HepG2 (cell line): ENCODE results near the gene ZNF562. TPM values are rescaled to one million over a fixed set of nuclear protein-coding genes. Genes with fewer than 3 reads are reported as not detected.

ENCODE experiments used
- ARNT2 ChIP-seq: sonication (generic); formaldehyde crosslinking; IDR thresholded peaks from 2 replicates; pipeline ENCODE4 v1.8.0; 2022; ENCODE audit warnings: mild to moderate bottlenecking, low read depth, missing genetic modification reagents, moderate library complexity
- ATAD3A ChIP-seq: sonication (generic); formaldehyde crosslinking; IDR thresholded peaks from 2 replicates; pipeline ENCODE4 v1.4.0; 2020; ENCODE audit warnings: missing genetic modification reagents
- CBX2 ChIP-seq, 2 experiments: fragments of 200-600 bp in 1 of 2; sonication (generic); formaldehyde crosslinking in 1 of 2; IDR thresholded peaks; 2 replicates each; pipeline versions ENCODE4 v1.7.0 to v1.8.1; 2018 to 2022; ENCODE audit warnings: low read depth in 2 of 2, low read length in 1 of 2, mild to moderate bottlenecking in 1 of 2, missing genetic modification reagents in 1 of 2
- GATAD2A ChIP-seq: IDR thresholded peaks from 2 replicates; pipeline ENCODE4 v1.6.1; 2016
- GTF2F1 ChIP-seq: fragments of 150-350 bp; IDR thresholded peaks from 2 replicates; pipeline ENCODE4 v1.6.1; 2014; ENCODE audit warnings: low read length
- HIVEP1 ChIP-seq: sonication (generic); formaldehyde crosslinking; IDR thresholded peaks from 2 replicates; pipeline ENCODE4 v1.4.0; 2020; ENCODE audit warnings: mild to moderate bottlenecking, missing genetic modification reagents
- HMGA1 ChIP-seq: sonication (generic); formaldehyde crosslinking; conservative IDR thresholded peaks from 2 replicates; pipeline ENCODE4 v1.4.0; 2020; ENCODE audit warnings: missing genetic modification reagents
- MBD4 ChIP-seq: IDR thresholded peaks from 2 replicates; pipeline ENCODE4 v1.6.1; 2012; ENCODE audit warnings: low read length, inconsistent platforms, borderline replicate concordance
- RARA ChIP-seq: IDR thresholded peaks from 2 replicates; pipeline ENCODE4 v1.6.1; 2016; ENCODE audit warnings: missing genetic modification reagents, missing compliant biosample characterization
- RBM22 ChIP-seq: fragments of 200-400 bp; formaldehyde crosslinking; optimal IDR thresholded peaks from 2 replicates; pipeline ENCODE3; 2017; ENCODE audit warnings: mild to moderate bottlenecking, low read length, moderate library complexity
- RBM39 ChIP-seq: fragments of 200-400 bp; formaldehyde crosslinking; IDR thresholded peaks from one replicate; pipeline ENCODE4 v1.6.1; 2018; ENCODE audit warnings: antibody characterized with exemption, mild to moderate bottlenecking, low read depth, low read length; ENCODE audit not compliant: poor library complexity, severe bottlenecking
- SMAD1 ChIP-seq: sonication (generic); formaldehyde crosslinking; IDR thresholded peaks from 2 replicates; pipeline ENCODE4 v1.4.0; 2020; ENCODE audit warnings: missing genetic modification reagents, low read depth, mild to moderate bottlenecking, borderline replicate concordance
- ZFP62 ChIP-seq: sonication (generic); formaldehyde crosslinking; IDR thresholded peaks from 2 replicates; pipeline ENCODE4 v1.4.0; 2020; ENCODE audit warnings: missing genetic modification reagents
- ZNF10 ChIP-seq: sonication (generic); formaldehyde crosslinking; IDR thresholded peaks from 2 replicates; pipeline ENCODE4 v1.4.0; 2020; ENCODE audit warnings: mild to moderate bottlenecking, low read depth, missing genetic modification reagents, borderline replicate concordance
- ZNF510 ChIP-seq: sonication (generic); formaldehyde crosslinking; IDR thresholded peaks from 2 replicates; pipeline ENCODE4 v1.4.0; 2020; ENCODE audit warnings: low read depth, mild to moderate bottlenecking, missing genetic modification reagents
- ZNF567 ChIP-seq: sonication (generic); formaldehyde crosslinking; IDR thresholded peaks from 2 replicates; pipeline ENCODE4 v1.8.1; 2023; ENCODE audit warnings: mild to moderate bottlenecking, missing genetic modification reagents, borderline replicate concordance
- ZNF775 ChIP-seq: sonication (generic); formaldehyde crosslinking; IDR thresholded peaks from 2 replicates; pipeline ENCODE4 v1.4.0; 2020; ENCODE audit warnings: missing genetic modification reagents, mild to moderate bottlenecking, moderate library complexity, borderline replicate concordance
- ZSCAN20 ChIP-seq: sonication (generic); formaldehyde crosslinking; IDR thresholded peaks from 2 replicates; pipeline ENCODE4 v1.4.0; 2020; ENCODE audit warnings: missing genetic modification reagents, mild to moderate bottlenecking, borderline replicate concordance
- polyA plus RNA-seq, 8 experiments: library from polyadenylated mRNA; depleted of rRNA in 3 of 8; stranded (reverse) in 7 of 8; unstranded in 1 of 8; fragments of >200 nt; fragmentation: Illumina TruSeq in 4 of 8; extraction: Trizol in 4 of 8; gene quantifications; 2 replicates each; pipeline versions ENCODE4 v1.2.1 to v1.2.3, GENCODE V29; 2011 to 2016; ENCODE audit warnings: low read depth in 4 of 8, missing spikeins in 1 of 8, mixed read lengths in 1 of 8; ENCODE audit not compliant: insufficient read depth in 1 of 8
- total RNA-seq, 5 experiments: library from RNA; depleted of rRNA; stranded (reverse); fragments of >200 nt; fragmentation: Illumina TruSeq; extraction: Trizol; gene quantifications; 2 replicates each; pipeline ENCODE4 v1.2.3, GENCODE V29; 2016; ENCODE audit warnings: low read depth in 1 of 5
- TF ChIP-seq, protein P1 (sequence below): sonication (generic); formaldehyde crosslinking; IDR thresholded peaks from 2 replicates; pipeline ENCODE4 v1.5.1; 2020; ENCODE audit warnings: missing genetic modification reagents, mild to moderate bottlenecking, borderline replicate concordance
- TF ChIP-seq, protein P2 (sequence below): sonication (generic); formaldehyde crosslinking; IDR thresholded peaks from 2 replicates; pipeline ENCODE4 v1.5.1; 2020; ENCODE audit warnings: missing genetic modification reagents, mild to moderate bottlenecking, borderline replicate concordance
- TF ChIP-seq, protein P3 (sequence below): sonication (generic); formaldehyde crosslinking; IDR thresholded peaks from 2 replicates; pipeline ENCODE4 v1.4.0; 2020; ENCODE audit warnings: missing genetic modification reagents
- TF ChIP-seq, protein P4 (sequence below): sonication (generic); formaldehyde crosslinking; IDR thresholded peaks from 2 replicates; pipeline ENCODE4 v1.8.0; 2022; ENCODE audit warnings: mild to moderate bottlenecking, missing genetic modification reagents, moderate library complexity
- TF ChIP-seq, protein P5 (sequence below): sonication (generic); formaldehyde crosslinking; IDR thresholded peaks from 2 replicates; pipeline ENCODE4 v1.8.1; 2023; ENCODE audit warnings: missing genetic modification reagents, mild to moderate bottlenecking, borderline replicate concordance

ZNF562 gene
- total and polyA plus RNA-seq, 2 of the 13 experiments (the other 11 are each of a cell fraction or from before 2014, with no cell fraction given): 13.1 to 32.7 TPM

DNA sequence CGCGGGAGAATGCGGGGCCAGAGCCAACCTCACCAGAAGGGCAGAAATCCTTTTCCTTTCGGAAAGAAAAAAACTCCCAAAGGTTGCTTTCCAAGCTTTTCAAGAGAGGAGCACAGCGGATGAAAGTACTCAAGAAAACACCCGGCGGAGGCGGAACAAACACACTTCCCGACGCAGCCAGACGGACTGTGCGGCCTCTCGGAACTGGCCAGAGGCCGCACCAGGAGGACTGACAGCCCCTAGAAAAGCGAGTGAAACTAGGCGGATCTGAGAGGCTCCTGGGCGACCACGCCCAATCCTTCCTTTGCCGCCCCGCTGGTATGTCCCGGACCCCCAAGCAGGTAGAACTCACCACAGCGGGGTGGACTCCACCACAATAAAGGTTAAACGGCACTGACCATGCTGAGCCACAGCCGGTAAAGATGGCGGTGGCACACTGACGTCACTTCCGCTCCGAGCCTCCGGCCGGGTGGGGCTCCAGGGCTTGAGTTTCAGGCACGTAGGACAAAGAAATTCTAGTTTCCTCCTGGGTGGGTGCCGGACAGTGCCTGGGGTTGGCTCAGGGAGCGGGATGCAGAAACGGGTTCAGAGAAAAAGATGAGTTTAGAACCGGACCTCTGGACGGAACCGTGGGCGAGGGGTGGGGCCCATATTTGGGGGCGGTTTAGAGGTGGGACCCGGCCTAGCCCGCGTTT, at the start of gene ZNF562 (continued):
- TF ChIP-seq, protein P1, sequence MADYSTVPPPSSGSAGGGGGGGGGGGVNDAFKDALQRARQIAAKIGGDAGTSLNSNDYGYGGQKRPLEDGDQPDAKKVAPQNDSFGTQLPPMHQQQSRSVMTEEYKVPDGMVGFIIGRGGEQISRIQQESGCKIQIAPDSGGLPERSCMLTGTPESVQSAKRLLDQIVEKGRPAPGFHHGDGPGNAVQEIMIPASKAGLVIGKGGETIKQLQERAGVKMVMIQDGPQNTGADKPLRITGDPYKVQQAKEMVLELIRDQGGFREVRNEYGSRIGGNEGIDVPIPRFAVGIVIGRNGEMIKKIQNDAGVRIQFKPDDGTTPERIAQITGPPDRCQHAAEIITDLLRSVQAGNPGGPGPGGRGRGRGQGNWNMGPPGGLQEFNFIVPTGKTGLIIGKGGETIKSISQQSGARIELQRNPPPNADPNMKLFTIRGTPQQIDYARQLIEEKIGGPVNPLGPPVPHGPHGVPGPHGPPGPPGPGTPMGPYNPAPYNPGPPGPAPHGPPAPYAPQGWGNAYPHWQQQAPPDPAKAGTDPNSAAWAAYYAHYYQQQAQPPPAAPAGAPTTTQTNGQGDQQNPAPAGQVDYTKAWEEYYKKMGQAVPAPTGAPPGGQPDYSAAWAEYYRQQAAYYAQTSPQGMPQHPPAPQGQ (CRISPR knock-in tag): no peak
- TF ChIP-seq HMGA1 (CRISPR knock-in tag) (no peak), RARA (CRISPR knock-in tag) (peak; percentile 49), RBM39 (peak; percentile 43), RBM22 (no peak), MBD4 (no peak), HIVEP1 (CRISPR knock-in tag) (no peak; the same call in 1 of the 2 replicates), ARNT2 (CRISPR knock-in tag) (peak; percentile 57; the same call in 1 of the 2 replicates), GTF2F1 (no peak), ZNF775 (CRISPR knock-in tag) (no peak), ZFP62 (CRISPR knock-in tag) (no peak), SMAD1 (CRISPR knock-in tag) (peak; percentile 36; the same call in 1 of the 2 replicates), ZNF510 (CRISPR knock-in tag) (no peak), ZSCAN20 (CRISPR knock-in tag) (no peak), GATAD2A (CRISPR knock-in tag) (peak; percentile 58), CBX2 (IDR thresholded peaks at IDR 0.05; ENCODE audit: low read depth, low read length) (no peak), CBX2 (CRISPR knock-in tag; IDR thresholded peaks at IDR 0.05; ENCODE audit: low read depth) (no peak), ZNF10 (CRISPR knock-in tag) (no peak), ZNF567 (CRISPR knock-in tag) (no peak), ATAD3A (CRISPR knock-in tag) (no peak)
- TF ChIP-seq, protein P2, sequence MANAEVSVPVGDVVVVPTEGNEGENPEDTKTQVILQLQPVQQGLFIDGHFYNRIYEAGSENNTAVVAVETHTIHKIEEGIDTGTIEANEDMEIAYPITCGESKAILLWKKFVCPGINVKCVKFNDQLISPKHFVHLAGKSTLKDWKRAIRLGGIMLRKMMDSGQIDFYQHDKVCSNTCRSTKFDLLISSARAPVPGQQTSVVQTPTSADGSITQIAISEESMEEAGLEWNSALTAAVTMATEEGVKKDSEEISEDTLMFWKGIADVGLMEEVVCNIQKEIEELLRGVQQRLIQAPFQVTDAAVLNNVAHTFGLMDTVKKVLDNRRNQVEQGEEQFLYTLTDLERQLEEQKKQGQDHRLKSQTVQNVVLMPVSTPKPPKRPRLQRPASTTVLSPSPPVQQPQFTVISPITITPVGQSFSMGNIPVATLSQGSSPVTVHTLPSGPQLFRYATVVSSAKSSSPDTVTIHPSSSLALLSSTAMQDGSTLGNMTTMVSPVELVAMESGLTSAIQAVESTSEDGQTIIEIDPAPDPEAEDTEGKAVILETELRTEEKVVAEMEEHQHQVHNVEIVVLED (CRISPR knock-in tag): 0 out of 2 replicates have a peak, but pooled peaks have one; percentile 20
- TF ChIP-seq, protein P3, sequence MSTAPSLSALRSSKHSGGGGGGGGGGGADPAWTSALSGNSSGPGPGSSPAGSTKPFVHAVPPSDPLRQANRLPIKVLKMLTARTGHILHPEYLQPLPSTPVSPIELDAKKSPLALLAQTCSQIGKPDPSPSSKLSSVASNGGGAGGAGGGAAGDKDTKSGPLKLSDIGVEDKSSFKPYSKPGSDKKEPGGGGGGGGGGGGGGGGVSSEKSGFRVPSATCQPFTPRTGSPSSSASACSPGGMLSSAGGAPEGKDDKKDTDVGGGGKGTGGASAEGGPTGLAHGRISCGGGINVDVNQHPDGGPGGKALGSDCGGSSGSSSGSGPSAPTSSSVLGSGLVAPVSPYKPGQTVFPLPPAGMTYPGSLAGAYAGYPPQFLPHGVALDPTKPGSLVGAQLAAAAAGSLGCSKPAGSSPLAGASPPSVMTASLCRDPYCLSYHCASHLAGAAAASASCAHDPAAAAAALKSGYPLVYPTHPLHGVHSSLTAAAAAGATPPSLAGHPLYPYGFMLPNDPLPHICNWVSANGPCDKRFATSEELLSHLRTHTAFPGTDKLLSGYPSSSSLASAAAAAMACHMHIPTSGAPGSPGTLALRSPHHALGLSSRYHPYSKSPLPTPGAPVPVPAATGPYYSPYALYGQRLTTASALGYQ: no peak
- TF ChIP-seq, protein P4, sequence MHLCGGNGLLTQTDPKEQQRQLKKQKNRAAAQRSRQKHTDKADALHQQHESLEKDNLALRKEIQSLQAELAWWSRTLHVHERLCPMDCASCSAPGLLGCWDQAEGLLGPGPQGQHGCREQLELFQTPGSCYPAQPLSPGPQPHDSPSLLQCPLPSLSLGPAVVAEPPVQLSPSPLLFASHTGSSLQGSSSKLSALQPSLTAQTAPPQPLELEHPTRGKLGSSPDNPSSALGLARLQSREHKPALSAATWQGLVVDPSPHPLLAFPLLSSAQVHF: no peak
- TF ChIP-seq, protein P5, sequence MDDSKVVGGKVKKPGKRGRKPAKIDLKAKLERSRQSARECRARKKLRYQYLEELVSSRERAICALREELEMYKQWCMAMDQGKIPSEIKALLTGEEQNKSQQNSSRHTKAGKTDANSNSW: no peak
